Activated T-helper 1 cell treated with Interleukin-2 at 50 U/mL for 16 hours (primary cell): Measurements from ENCODE around the gene COPS2.

Experiments used
- DNase-seq: peaks from one replicate; pipeline ENCODE4 v3.0.0-alpha.2; 2020; ENCODE audit warnings: low read depth

The COPS2 gene

DNA sequence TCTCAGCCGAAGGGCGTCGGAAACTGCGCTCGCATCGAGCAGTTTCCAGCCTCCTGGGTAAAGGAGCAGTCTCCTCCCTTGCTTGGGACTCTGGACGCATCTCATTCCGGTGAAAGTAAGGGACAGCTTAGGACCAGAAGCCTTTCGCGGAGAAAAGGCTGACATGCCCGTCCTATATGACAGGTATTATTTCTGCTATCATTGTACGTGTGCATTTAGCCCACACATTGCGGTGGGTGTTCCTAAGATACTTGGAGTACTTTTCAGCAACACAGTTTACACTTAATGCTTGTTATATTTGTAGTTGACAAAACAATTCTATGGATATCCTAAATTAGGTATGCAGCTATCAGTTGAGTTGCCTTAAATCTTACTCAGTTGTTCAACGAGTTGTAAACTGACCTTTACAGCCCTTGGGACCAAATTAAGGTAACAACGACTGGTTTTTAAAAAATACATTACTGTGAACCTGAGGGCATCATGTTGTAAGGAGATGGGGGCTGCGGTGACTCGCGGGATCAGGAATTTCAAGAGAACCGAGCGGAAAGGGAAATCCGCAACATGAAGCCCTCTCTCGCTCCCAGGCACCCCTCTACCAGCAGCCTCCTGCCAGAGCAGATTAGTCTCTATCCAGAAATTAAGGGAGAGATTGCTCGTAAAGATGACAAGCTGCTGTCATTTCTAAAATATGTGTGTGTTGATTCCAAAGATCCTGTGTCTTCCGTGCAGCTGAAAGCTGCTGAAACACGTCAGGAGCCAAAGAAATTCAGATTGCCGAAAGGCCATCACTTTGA lies 632 bp upstream of the COPS2 start:
- DNase-seq: no peak

DNA sequence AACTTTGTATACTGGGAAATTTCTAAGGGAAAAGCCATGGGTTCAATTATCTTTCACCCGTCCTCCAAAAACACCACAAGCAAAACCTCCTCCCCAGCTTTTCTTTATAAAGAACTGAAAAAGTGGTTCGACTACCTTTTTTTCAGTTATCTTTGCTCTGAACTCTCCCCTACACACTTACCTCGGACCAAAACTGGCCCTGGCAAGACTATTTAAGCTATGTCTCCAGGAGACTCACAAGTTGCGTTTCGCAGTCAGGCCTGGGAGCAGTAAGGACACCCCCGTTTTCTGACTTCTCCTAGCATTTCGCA lies 645 bp downstream of the COPS2 start:
- no peak for DNase-seq

DNA sequence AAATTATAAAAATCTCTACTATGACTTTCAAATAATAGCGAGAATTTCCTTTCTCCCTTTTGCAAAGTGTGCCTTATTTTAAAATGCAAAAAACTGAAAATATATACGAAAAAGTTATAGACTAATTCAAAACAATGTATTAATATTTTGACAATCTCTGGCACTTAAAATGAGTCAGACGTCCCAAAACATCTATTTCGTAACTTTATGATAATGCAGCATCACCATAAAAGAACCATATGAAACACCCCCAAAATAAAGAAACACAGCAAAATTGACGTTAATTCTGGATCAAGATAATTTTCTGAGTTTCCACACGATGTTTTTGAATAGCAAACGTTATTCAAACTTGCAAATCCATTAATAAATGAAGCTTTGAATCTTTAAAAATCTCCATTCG lies 1.0 kb downstream of the COPS2 start:
- no peak for DNase-seq

DNA sequence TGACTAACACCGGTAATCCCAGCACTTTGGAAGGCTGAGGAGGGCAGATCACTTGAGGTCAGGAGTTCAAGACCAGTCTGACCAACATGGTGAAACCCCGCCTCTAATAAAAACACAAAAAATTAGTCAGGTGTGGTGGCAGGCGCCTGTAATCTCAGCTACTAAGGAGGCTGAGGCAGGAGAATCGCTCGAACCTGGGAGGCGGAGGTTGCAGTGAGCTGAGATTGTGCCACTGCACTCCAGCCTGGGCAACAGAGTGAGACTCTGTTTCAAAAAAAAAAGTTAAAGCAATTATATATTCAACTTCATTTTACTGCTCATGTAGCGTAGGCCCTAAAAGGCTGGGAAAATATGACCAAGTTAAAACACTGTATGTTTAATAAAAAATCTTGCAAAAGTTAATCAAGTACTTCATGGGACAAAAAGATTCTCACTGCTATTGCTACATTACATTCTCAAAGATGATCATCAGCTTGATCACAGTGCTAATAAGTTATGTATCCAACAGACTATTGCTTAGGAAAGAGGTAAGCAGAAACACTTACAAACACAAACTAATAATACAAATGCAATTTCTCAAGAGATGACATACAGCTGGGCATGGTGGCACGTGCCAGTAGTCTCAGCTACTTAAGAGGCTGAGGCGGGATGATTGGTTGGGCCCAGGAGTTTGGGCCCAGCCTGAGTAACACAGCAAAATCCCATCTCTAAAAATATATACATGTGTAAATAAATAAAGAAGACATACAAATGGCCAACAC lies 2.7 kb downstream of the COPS2 start:
- no peak for DNase-seq

DNA sequence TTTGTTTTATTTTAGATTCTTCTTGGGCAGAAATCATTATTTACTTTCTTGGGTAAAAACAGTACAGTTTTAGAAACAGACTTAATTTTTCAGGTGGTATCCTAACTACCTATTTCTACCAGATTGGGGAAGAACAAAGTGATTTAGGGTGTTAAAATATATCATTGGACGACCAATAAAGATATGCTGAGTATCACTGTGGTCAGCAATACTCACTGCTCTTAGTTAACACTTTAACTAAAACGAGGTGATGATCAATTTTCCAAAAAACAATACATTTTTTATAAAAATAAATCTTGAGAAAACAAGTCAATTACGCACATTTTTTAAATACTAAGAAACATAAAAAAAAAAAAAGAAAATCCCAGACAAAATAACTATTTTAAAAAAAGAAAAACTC lies 3.6 kb downstream of the COPS2 start:
- no peak for DNase-seq

DNA sequence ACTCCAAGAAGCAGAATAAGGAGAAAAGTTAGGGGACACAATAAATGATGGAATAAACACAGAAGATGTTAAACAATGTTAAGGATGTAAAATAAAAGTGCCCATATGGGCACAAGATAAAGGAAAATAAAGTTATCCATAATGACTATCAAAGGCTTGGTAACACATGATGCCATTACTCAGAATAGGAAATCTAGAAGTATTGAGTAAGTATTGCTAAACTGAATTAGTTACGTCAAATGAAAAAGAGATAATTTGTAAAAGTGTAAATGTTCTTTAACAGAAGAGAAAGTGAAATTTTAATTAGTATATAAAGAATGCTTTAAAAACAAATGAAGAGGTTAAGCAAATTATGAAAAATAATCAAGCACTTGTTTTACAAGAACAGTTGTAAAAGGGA lies 6.7 kb downstream of the COPS2 start:
- DNase-seq: no peak

DNA sequence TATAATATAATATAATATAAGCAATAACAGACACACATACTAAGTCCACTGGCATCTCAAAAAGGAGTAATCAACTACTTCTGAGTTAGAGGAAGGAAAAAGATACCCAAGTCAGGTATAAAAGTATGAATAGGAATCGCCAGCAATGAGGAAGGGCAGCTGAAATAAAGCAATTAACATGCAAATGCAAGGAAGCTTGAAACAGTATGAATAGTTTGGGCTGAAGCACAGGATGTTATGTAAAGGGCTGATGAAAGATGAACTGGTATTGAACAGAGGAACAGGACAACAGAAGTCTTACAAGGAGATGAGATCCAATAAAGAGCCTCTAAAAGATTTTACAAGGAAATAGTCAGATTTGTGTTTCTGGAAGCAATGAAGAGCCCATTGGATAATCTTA lies 7.1 kb downstream of the COPS2 start:
- no peak for DNase-seq

DNA sequence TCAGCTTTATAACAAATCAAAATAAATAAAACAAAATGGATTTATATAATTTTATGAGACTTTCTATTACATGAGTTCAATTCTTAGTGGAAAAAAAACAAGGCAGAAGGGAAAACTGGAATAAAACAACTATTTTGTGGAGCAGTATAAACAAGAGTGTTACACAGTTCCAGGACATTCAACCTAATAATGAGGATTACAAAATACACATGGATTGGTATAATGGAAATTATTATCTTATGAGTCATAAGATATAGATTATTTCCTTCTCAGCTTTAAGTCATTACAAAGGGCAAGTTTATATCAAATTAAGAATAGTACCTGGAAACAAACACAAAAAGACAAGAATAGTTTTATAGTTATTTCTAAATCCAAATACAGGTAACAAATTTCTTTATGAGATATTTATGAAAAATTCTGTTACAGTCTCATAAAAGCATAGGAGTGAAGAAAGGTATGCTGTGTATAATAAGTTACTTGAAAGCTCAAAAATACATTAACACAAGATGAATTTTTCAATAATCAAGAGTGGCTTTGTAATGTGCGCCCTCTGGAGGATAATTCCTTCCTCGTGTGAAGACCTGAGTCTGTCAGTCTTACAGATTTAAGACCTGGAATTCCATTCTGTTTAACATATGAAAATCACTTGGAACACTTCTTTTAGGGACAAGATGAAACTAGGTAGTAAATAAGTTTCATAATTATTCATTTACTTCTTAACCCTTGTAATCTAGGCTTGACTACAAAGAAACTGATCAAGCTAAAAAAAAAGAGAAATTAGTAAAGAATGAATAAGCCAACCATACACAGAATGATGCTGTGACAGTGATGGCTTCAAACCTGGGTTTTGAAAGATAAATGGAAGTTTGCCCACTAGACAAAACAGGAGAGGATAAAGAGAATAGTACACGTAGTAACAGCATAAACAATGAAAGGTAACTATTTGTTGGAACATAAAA lies 9.5 kb downstream of the COPS2 start:
- DNase-seq: no peak

DNA sequence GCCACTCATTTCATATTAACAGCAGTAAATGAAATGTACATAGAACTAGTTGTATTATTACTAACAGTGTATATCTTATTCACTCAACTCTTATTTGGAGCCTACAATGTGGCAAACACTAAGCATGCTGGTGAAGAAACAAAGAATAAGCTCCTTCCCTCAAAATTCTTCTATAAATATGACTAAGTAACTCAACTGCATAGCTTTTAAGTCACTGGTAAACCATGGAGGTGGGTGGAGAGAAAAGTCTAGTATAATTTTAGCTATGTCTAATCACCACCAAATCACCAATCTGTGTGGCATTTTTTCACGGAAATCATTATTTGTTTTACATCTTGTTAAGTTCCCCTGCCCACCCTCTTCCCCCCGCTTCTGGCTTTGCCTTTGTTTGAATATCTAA lies 17.5 kb downstream of the COPS2 start:
- no peak for DNase-seq

DNA sequence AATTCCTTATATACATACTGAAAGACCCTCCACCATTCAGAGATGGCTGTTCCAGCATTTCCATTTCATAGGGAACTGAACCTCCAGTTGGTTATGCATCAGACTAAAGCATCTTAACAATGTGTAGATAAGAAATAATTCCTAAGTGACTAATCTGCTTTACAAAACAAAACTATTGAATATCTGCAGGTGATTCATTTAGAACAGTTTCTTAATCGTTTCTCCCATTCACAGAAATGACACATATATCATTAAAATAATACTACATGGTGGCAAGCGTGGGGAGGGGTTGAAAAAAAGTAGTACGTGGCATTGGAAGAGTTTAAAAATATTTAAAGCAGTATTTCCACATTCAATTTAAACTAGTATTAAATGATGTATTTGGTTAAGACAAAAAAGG lies 19.5 kb downstream of the COPS2 start:
- DNase-seq: no peak

DNA sequence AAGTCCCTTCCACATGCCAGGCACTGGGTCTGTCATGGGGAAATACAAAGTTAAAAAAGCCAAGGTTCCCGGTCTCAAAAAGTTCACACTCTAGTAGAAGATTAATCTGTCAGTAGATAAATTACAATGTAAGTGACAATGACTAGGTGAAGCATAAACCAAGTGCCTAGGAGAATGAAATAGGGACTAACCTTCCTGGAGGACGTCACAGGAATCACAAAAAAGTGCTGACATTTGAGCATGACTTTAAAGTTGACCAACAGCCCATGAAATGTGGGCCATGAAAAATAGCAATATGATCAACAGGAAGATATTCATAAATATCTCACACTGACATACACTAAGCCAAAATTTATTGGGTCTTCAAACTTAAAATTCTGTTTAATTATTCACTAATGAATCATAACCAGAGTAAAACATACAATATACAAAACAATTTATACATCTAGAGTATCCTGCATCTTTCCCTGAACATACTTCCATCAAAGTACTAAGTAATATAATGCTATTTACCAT lies 20.0 kb downstream of the COPS2 start:
- no peak for DNase-seq

DNA sequence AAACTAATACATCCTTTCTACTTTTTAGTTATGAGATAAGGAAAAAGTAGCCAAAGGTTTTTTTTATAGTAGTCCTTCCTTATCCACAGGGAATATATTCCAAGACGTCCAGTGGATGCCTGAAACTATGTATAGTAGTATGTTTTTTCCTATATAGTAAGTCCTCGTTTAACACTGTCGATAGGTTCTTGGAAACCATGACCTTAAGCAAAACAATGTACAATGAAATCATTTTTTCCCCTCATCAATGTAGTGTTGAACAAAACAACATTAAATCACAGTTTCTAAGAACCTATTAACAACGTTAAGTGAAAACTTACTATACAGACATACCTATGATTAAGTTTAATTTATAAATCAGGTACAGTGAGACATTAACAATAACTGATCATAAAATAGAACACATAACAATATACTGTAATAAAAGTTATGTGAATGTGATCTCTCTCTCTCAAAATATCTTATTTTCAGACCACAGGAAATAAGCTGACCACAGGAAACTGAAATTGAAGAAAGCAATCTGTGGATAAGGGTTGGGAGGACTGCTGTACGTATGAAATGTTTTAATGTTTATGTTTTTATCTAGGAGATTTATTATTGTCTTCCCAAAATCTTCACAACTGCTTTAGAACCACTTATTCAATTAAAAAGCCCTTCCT lies 20.6 kb downstream of the COPS2 start:
- DNase-seq: no peak

DNA sequence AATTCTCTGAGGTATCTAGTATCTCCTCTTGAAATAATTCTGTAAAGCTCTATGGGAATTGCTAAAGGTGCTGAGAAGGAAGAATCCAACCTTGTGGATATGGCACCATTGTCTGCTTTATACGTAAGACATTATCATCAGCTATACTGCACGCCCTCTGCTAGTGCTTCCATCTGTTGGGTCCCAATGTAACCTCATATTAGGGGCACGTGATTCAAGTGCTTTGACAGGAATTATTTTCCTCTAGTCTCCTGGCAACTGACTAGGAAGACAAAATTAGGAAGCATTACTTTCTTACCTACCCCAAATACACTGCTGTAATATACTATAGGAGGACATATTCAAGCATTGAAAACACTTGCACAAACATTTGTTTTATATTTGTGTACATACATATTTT lies 24.0 kb downstream of the COPS2 start:
- no peak for DNase-seq

DNA sequence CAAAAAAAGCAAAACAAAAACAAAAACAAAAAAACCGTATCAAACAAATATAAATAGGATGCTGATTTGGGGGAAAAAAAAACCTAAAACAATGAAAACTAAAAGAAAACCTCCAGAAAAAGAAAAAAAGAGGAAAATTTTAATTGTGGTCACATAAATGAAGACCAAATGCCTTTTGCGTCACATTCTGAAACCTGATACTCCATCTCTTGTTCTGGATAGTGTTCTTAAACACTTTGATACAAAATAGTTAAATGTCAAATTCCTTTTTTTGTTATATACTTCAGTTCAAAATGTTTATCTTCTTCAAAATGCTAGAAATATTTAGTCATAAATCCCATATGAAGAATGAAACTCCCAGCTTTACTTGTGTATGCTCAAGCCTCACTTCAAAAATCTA lies 31.0 kb downstream of the COPS2 start:
- DNase-seq: no peak

DNA sequence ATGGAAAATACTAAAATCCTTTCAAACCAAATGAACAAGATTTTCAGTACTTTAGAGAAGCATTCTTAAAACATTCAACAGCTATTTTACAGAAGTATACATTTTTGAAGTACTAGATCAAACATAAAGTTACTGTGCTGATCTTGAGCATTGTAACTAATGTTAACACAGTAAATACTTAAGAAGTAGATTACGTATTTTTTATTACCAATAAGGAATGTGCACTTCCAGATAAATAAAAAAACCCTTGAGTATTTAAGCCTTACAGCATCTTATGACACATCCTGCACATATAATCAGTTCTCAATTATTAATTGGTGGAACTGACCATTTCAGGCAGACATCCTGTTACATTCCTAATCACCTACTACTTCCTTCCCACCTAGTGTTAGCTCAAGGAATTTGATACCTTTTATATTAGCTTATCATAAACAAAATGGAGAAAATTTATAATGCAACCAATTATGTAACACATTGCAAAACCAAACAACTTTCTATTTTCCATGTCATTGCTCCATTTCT lies 32.8 kb downstream of the COPS2 start:
- DNase-seq: no peak

DNA sequence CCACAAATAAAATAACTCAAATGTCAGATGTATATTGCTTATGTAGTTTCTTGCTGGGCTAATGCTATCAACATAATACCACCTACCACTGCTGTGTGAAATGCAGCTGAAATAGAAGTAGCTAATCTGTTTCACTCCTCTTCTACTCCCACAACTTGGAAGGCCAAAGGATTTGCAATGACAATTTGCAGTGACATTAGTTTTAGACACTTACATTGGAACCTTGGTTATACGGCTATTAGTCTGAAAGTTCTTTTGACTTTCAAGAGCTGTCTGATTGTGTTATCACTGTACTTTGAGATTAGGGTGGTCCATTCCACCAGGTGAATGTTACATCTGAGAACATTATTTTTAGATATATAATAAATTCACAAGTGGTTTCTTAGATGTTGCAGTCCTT lies 33.5 kb downstream of the COPS2 start:
- no peak for DNase-seq

DNA sequence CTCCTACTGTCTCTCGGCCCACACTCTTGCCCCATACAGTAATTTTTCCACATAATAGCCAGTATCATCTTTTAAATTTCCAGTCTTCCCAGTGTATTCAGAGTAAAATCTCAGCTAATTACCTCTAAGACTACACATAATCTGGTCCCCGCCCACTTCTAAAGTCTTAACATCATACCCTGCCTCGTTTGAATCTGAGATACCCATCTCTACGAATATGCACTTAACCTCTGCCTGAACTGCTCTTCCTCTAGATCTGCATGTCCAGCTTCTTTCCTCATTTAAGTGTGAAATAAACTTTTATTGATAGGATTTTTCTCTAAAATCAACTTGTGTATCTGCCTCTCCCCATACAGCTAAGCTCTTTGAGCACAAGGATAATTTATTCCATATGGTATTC lies 34.6 kb downstream of the COPS2 start:
- DNase-seq: no peak

DNA sequence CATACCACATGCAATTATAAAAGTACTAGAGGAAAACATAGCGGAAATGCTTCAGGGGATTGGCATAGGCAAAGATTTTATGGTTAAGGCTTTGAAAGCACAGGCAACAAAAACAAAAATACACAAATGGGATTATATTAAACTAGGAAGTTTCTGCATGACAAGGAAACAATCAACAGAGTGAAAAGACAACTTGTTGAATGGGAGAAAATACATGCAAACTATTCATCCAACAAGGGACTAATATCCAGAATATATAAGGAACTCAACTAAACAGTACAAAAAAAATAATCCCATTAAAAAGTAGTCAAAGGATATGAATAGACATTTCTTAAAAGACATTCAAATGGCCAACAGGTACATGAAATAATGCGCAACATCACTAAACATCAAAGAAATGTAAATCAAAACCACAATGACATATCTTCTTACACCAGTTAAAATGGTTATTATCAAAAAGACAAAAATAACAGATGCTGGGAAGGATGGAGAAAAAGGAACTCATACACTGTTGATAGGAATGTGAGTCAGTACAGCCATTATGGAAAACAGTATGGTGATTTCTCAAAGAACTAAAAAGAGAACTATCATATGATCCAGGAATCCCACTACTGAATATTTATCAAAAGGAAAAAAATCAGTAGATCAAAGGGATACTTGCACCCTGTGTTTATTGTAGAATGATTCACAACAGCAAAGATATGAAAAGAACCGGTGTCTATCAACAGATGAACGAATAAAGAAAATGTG lies 39.1 kb downstream of the COPS2 start:
- DNase-seq: no peak

DNA sequence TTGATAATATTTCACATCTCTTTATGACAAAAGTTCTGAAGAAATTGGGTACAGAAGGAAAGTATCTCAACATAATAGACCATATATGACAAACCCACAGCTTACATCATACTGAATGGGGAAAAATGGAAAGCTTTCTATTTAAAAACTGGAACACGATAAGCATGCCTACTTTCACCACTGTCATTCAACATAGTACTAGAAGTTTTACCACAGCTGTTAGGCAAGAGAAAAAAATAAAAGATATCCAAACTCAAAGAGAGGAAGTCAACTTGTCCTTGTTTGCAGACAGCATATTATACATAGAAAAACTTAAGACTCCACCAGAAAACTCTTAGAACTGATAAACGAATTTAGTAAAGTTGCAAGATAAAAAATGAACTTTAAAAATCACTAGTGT lies 40.3 kb downstream of the COPS2 start:
- DNase-seq: no peak

DNA sequence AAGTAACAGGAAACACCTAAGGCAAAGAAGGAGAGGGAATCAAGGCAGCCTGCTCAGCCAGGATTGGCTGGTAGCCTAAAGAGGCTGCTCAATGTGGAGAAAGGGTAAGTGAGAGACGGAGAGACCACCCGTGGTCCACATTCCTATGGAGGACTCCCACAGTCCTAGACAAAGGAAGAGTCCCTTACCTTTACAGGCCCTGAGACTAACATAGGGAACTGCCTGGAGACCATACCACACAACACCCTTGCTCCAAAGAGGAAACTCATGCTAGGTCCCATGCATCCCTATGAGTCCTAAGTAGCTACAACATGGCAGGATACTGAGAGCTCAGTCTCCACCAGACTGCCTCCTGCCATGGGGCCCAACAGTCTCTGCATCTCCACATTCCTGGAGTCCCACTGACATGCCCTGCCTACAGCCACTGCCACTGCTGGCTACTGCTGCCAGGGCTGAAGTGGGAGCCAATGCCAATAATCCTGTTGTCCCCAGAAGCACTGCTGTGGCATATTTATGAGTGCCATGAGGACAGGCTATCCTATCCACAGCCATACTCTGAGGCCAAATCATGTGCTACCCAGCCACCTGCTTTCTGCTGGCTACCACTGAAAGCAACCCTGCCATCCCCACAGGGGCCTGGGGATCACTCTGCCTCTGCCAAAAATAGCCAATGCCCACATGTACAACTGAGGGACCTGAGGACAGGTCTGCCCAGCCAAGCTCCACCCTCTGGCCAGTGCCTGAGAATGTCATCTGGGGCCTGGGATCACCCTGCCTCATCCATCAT lies 45.0 kb downstream of the COPS2 start:
- DNase-seq: no peak
